Measurements from ENCODE around the gene CABYR.

CABYR gene, protein sequence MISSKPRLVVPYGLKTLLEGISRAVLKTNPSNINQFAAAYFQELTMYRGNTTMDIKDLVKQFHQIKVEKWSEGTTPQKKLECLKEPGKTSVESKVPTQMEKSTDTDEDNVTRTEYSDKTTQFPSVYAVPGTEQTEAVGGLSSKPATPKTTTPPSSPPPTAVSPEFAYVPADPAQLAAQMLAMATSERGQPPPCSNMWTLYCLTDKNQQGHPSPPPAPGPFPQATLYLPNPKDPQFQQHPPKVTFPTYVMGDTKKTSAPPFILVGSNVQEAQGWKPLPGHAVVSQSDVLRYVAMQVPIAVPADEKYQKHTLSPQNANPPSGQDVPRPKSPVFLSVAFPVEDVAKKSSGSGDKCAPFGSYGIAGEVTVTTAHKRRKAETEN

DNA sequence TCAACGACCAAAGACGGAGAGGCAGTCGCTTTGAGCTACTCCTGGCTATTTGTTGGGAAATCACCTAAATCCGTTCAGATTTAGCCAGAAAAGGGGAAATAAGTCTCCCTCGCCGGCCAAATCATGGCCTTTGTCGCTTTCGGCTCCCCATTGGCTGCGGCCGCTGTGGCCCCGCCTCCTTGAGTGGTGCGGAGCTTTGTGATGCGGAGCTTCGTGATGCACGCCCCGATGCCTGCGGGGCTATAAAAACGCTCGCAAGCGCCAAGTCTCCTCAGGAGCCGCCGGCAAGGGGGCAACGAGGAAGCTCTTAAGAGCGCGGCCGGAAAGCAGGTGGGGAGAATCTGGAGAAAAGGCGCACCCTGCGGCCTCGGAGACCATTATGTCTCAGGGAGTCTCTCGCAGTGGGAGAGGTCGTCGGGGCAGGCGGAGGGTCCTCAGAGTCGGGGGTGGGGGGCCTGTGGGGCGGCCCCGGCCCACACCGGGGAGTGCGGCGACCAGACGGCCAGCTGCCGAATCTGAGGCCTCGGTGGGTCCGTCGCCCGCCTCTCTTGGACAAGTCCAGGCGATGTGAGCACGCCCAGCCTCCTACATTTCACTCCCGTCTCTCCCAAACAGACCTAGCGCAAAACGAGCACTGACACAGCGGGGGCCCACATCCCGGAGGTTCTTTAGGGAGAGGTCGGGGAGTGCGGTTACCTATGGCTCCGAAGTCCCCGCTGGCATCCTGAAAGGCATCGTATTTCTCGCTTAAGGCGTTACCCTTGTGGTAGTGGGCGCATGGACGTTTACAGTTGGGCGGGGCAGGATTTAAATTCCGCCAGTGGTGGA lies at the start of gene CABYR:
CABYR (plus strand) TSS at position 274 of the 828 bp plus-strand sequence. CDS start 4,053 bp downstream, outside the sequence.
- H3K36me3 ChIP-seq (ENCODE audit: control insufficient read depth in 1 of 2, insufficient read depth in 2 of 2, low read length in 2 of 2) = no peaks in the 10 kb centered on the region
- peaks cover 0 to 3% of the 10 kb centered on the region in 2 donors for H3K27me3 ChIP-seq (ENCODE audit: control insufficient read depth in 1 of 2, insufficient read depth in 2 of 2, low read length in 2 of 2)
- H3K27ac ChIP-seq (ENCODE audit: low read depth, low read length) = no peak within 1 kb of the TSS
- H3K9me3 ChIP-seq (ENCODE audit: control insufficient read depth in 1 of 2, low read length in 2 of 2) = no peaks in the 10 kb centered on the region
- H3K9ac ChIP-seq (ENCODE audit: low read depth in 1 of 2, low read length in 2 of 2) = peak within 1 kb of the TSS; percentile 31 to 55
- peak within 1 kb of the TSS; percentile 65 to 74 for H3K4me3 ChIP-seq (ENCODE audit: low read depth in 1 of 2, low read length in 2 of 2)
- H3K4me1 ChIP-seq (ENCODE audit: control insufficient read depth in 1 of 2, insufficient read depth in 2 of 2, low read length in 2 of 2) = peaks cover 0 to 14% of the 10 kb centered on the region in 2 donors

DNA sequence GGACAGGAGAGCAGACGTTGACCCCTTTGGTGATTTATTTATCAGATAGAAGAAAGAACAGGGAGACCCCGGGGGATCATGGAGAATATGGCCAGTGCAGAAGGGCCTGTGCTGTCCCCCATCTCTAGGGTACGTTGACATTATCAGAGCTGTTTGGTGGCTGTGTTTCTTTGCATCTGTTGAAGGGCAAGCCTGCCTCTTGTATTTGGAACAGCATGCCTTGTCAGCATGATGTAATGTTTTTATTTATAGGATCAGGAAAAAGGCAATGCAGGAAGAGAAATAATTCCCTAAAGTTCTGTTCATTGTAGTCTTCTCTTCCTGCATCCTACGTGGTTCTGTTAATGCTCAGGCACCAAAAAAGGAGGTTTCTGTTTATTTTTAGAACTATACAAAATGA lies 49.8 kb upstream of the CABYR start:
- H3K9ac ChIP-seq (ENCODE audit: low read depth in 1 of 2, low read length in 2 of 2) = no peak overlapping the region
- H3K9me3 ChIP-seq (ENCODE audit: control insufficient read depth in 1 of 2, low read length in 2 of 2) = no peaks in the 10 kb centered on the region
- H3K4me3 ChIP-seq (ENCODE audit: low read depth in 1 of 2, low read length in 2 of 2) = no peak overlapping the region
- no peaks in the 10 kb centered on the region for H3K27me3 ChIP-seq (ENCODE audit: control insufficient read depth in 1 of 2, insufficient read depth in 2 of 2, low read length in 2 of 2)
- H3K4me1 ChIP-seq (ENCODE audit: control insufficient read depth in 1 of 2, insufficient read depth in 2 of 2, low read length in 2 of 2) = no peaks in the 10 kb centered on the region
- H3K27ac ChIP-seq (ENCODE audit: low read depth, low read length) = no peak overlapping the region
- H3K36me3 ChIP-seq (ENCODE audit: control insufficient read depth in 1 of 2, insufficient read depth in 2 of 2, low read length in 2 of 2) = peaks cover 0 to 7% of the 10 kb centered on the region in 2 donors

DNA sequence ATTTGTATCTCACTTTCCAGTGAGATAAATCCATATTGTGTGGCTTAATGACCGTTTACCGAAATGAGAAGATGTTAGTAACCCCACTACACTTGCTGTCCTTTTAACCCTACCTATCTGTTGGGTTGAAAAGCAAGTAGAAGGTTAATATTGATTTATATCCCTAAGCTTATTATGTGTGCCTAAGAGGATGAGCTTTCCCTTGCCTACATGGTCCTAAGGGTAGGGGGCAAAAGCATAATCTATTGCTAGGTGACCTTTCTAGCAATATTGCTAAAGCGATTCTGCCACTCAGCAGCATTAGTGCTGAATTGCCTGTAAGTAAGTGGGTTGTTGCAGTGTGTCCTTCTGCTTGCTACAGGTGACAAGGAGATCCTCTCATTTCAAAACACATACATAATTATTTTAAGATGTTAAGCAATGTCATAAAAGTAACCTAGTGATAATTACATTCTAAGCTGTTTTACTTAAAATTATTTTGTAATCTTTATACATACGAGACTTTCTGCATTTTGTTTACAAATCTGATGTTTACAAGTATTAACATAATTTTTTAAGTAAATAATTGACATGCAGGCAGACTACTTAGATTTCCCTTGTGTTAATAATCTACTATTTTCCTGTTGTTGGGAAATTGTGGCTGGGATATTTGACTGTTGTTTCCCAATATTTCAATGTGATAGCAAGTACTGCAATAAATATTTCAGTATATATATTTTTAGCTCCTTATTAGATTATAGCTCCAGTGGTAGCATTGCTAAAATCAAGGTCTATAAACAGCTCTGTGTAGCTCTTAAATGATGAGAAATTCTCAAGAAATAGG lies 49.1 kb upstream of the CABYR start:
- Histone ChIP-seq H3K4me3 (ENCODE audit: low read depth in 1 of 2, low read length in 2 of 2) (no peak overlapping the region), H3K9me3 (ENCODE audit: control insufficient read depth in 1 of 2, low read length in 2 of 2) (no peaks in the 10 kb centered on the region), H3K4me1 (ENCODE audit: control insufficient read depth in 1 of 2, insufficient read depth in 2 of 2, low read length in 2 of 2) (no peaks in the 10 kb centered on the region), H3K27ac (ENCODE audit: low read depth, low read length) (no peak overlapping the region), H3K27me3 (ENCODE audit: control insufficient read depth in 1 of 2, insufficient read depth in 2 of 2, low read length in 2 of 2) (no peaks in the 10 kb centered on the region), H3K36me3 (ENCODE audit: control insufficient read depth in 1 of 2, insufficient read depth in 2 of 2, low read length in 2 of 2) (peaks cover 0 to 7% of the 10 kb centered on the region in 2 donors), H3K9ac (ENCODE audit: low read depth in 1 of 2, low read length in 2 of 2) (no peak overlapping the region)

DNA sequence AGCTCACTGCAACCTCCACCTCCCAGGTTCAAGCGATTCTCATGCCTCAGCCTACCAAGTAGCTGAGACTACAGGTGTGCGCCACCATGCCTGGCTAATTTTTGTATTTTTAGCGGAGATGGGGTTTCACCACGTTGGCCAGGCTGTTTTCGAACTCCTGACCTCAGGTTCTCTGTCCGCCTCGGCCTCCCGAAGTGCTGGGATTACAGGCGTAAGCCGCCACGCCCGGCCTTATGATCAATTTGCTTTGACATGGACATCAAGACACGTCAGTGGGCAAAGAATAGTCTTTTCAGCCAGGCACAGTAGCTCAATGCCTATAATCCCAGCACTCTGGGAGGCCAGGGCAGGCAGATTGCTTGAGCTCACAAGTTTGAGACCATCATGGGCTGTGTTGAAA lies 48.0 kb upstream of the CABYR start:
- Histone ChIP-seq H3K4me1 (ENCODE audit: control insufficient read depth in 1 of 2, insufficient read depth in 2 of 2, low read length in 2 of 2) (no peaks in the 10 kb centered on the region), H3K36me3 (ENCODE audit: control insufficient read depth in 1 of 2, insufficient read depth in 2 of 2, low read length in 2 of 2) (peaks cover 0 to 7% of the 10 kb centered on the region in 2 donors), H3K9ac (ENCODE audit: low read depth in 1 of 2, low read length in 2 of 2) (no peak overlapping the region), H3K9me3 (ENCODE audit: control insufficient read depth in 1 of 2, low read length in 2 of 2) (no peaks in the 10 kb centered on the region), H3K4me3 (ENCODE audit: low read depth in 1 of 2, low read length in 2 of 2) (no peak overlapping the region), H3K27me3 (ENCODE audit: control insufficient read depth in 1 of 2, insufficient read depth in 2 of 2, low read length in 2 of 2) (no peaks in the 10 kb centered on the region), H3K27ac (ENCODE audit: low read depth, low read length) (no peak overlapping the region)

DNA sequence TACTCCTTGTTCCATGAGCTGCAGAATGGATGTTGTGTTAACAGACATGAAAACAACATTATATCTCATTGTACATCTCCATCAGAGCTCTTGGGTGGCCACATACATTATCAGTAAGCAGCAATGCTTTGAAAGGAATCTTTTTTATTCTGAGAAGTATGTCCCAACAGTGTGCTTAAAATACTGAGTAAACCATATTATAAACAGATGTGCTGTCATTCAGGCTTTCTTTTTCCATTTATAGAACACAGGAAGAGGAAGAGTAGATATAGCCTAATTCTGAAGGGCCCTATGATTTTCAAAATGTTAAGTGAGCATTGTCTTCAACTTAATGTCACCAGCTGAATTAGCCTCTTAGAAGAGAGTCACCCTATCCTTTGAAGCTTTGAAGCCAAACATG lies 44.3 kb upstream of the CABYR start:
- H3K4me3 ChIP-seq (ENCODE audit: low read depth in 1 of 2, low read length in 2 of 2) = no peak overlapping the region
- H3K27ac ChIP-seq (ENCODE audit: low read depth, low read length) = no peak overlapping the region
- H3K36me3 ChIP-seq (ENCODE audit: control insufficient read depth in 1 of 2, insufficient read depth in 2 of 2, low read length in 2 of 2) = peaks cover 0 to 3% of the 10 kb centered on the region in 2 donors
- no peak overlapping the region for H3K9ac ChIP-seq (ENCODE audit: low read depth in 1 of 2, low read length in 2 of 2)
- no peaks in the 10 kb centered on the region for H3K27me3 ChIP-seq (ENCODE audit: control insufficient read depth in 1 of 2, insufficient read depth in 2 of 2, low read length in 2 of 2)
- H3K9me3 ChIP-seq (ENCODE audit: control insufficient read depth in 1 of 2, low read length in 2 of 2) = no peaks in the 10 kb centered on the region
- H3K4me1 ChIP-seq (ENCODE audit: control insufficient read depth in 1 of 2, insufficient read depth in 2 of 2, low read length in 2 of 2) = no peaks in the 10 kb centered on the region

DNA sequence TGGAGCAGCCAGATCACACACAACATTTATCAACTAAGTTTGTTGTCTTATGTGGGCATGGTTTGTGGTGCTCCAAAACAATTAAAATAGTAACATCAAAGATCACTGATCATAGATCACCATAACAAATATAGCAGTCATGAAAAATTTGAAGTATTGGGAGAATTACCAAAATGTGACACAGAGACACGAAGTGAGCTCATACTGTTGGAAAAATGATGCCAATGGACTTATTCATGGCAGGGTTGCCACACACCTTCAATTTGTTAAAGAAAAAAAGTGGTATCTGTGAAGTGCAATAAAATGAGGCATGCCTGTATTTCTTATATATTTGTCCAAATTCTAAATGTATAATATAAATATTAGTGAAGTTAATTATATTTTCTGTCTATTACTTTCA lies 42.9 kb upstream of the CABYR start:
- Histone ChIP-seq H3K4me3 (ENCODE audit: low read depth in 1 of 2, low read length in 2 of 2) (no peak overlapping the region), H3K9ac (ENCODE audit: low read depth in 1 of 2, low read length in 2 of 2) (no peak overlapping the region), H3K36me3 (ENCODE audit: control insufficient read depth in 1 of 2, insufficient read depth in 2 of 2, low read length in 2 of 2) (peaks cover 0 to 3% of the 10 kb centered on the region in 2 donors), H3K27me3 (ENCODE audit: control insufficient read depth in 1 of 2, insufficient read depth in 2 of 2, low read length in 2 of 2) (no peaks in the 10 kb centered on the region), H3K4me1 (ENCODE audit: control insufficient read depth in 1 of 2, insufficient read depth in 2 of 2, low read length in 2 of 2) (no peaks in the 10 kb centered on the region), H3K9me3 (ENCODE audit: control insufficient read depth in 1 of 2, low read length in 2 of 2) (no peaks in the 10 kb centered on the region), H3K27ac (ENCODE audit: low read depth, low read length) (no peak overlapping the region)

DNA sequence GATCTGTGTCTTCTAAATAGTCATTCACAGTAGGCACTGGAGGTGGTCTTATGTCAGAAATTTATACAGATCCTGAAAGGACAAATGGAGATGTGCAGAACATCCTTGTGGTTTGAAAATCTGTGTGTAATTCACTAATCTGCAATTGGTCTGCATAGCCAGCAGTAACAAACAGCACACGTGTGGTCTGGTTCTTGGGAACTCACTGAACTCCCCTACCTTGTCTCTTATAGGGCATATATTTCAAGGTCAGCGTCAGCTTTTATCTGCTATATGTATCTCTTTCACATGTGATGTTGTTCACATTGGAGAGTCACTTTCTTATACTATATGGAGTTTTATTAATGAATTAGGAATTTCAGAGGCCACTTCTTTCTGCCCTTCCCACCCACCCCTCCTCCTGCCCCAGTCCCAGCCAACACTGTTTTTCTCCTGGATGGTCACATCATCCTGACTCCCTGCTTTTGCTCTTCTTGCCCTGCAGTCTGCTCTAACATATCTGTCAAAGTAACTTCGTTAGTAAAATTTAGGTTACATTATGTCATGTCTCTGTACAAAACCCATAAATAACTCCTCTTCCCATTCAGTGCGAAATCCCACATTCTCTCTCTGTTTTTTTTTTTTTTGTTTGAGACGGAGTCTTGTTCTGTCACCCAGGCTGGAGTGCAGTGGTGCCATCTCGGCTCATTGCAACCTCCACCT lies 35.4 kb upstream of the CABYR start:
- no peaks in the 10 kb centered on the region for H3K9me3 ChIP-seq (ENCODE audit: control insufficient read depth in 1 of 2, low read length in 2 of 2)
- H3K27ac ChIP-seq (ENCODE audit: low read depth, low read length) = no peak overlapping the region
- H3K36me3 ChIP-seq (ENCODE audit: control insufficient read depth in 1 of 2, insufficient read depth in 2 of 2, low read length in 2 of 2) = no peaks in the 10 kb centered on the region
- H3K4me3 ChIP-seq (ENCODE audit: low read depth in 1 of 2, low read length in 2 of 2) = no peak overlapping the region
- no peaks in the 10 kb centered on the region for H3K27me3 ChIP-seq (ENCODE audit: control insufficient read depth in 1 of 2, insufficient read depth in 2 of 2, low read length in 2 of 2)
- H3K9ac ChIP-seq (ENCODE audit: low read depth in 1 of 2, low read length in 2 of 2) = no peak overlapping the region
- H3K4me1 ChIP-seq (ENCODE audit: control insufficient read depth in 1 of 2, insufficient read depth in 2 of 2, low read length in 2 of 2) = no peaks in the 10 kb centered on the region

DNA sequence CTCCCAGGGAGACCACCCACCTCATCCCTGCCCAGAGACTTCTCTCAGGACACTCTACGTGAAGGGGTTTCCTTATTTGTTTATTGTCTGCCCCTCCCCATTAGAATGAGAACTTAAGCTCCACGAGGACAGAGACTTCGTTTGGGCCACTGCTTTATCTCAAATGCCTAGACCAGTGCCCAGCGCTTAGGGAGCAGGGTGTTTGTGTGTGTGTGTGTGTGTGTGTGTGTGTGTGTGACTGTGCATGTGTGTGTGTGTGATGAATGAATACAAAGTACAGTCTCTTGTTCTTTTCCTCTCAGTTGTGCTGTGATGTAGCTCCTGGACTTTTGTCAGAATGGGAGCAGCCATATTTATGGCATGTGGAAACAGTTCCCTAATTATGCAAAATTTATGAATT lies 34.4 kb upstream of the CABYR start:
- H3K9ac ChIP-seq (ENCODE audit: low read depth in 1 of 2, low read length in 2 of 2) = no peak overlapping the region
- H3K4me1 ChIP-seq (ENCODE audit: control insufficient read depth in 1 of 2, insufficient read depth in 2 of 2, low read length in 2 of 2) = no peaks in the 10 kb centered on the region
- no peak overlapping the region for H3K4me3 ChIP-seq (ENCODE audit: low read depth in 1 of 2, low read length in 2 of 2)
- no peak overlapping the region for H3K27ac ChIP-seq (ENCODE audit: low read depth, low read length)
- no peaks in the 10 kb centered on the region for H3K27me3 ChIP-seq (ENCODE audit: control insufficient read depth in 1 of 2, insufficient read depth in 2 of 2, low read length in 2 of 2)
- H3K9me3 ChIP-seq (ENCODE audit: control insufficient read depth in 1 of 2, low read length in 2 of 2) = no peaks in the 10 kb centered on the region
- H3K36me3 ChIP-seq (ENCODE audit: control insufficient read depth in 1 of 2, insufficient read depth in 2 of 2, low read length in 2 of 2) = no peaks in the 10 kb centered on the region

DNA sequence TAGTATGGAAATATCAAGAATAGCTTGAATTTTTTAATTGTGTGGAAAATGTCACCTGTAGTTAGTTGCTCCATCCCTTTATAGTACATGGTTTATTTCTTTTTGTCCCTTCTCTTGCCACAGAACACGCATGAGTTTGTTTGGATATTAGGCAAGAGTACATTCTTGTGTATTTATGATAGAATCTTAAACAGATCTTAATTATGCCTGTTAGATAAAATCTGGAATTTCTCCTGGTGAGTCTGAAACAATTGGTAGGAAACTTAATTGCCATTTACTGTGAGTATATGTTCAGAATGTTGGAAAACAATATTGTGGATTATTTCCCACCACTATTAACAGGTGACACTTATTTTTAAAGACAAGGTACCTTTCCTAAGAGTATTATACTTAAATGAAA lies 30.2 kb upstream of the CABYR start:
- Histone ChIP-seq H3K36me3 (ENCODE audit: control insufficient read depth in 1 of 2, insufficient read depth in 2 of 2, low read length in 2 of 2) (peaks cover 0 to 3% of the 10 kb centered on the region in 2 donors), H3K27ac (ENCODE audit: low read depth, low read length) (no peak overlapping the region), H3K4me1 (ENCODE audit: control insufficient read depth in 1 of 2, insufficient read depth in 2 of 2, low read length in 2 of 2) (peaks cover 8 to 12% of the 10 kb centered on the region in 2 donors), H3K4me3 (ENCODE audit: low read depth in 1 of 2, low read length in 2 of 2) (no peak overlapping the region), H3K27me3 (ENCODE audit: control insufficient read depth in 1 of 2, insufficient read depth in 2 of 2, low read length in 2 of 2) (no peaks in the 10 kb centered on the region), H3K9me3 (ENCODE audit: control insufficient read depth in 1 of 2, low read length in 2 of 2) (no peaks in the 10 kb centered on the region), H3K9ac (ENCODE audit: low read depth in 1 of 2, low read length in 2 of 2) (no peak overlapping the region)

All from duodenal mucosa (tissue), 2 donors.